Stimulated activated CD4-positive, alpha-beta T cell treated with anti-CD3 and anti-CD28 coated beads, Interleukin-2, amount 100 ng/mL, for 48 hours (primary cell): ENCODE data around the gene BHLHA9.
"Not testable (repeated sequence)": the region's sequence is repeated elsewhere in the genome, so short reads cannot be mapped to it uniquely, and the experiment has no call there.

Experiments
- DNase-seq, 2 donors: peaks; one replicate each; pipeline ENCODE4 v3.0.0-alpha.2; 2020

The BHLHA9 gene

DNA sequence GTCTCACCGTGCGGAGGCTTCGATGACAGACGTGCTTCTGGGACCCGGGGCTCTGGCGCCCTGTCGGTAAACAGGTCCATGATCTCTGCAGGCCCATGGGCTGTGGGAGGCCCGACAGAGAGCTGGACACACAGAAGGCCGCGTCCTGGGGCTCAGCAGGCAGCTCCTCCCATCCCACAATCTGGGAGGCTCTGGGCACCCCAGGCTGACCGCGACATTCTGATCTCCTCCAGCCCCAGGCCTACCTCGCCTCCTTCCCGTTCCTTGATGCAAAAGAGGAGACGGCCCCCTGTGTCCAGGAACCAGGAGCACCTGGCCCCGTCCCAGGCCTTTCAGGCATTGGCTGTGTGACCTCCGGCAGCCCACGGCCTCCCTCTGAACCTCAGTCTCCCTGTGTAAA lies 32.5 kb downstream of the BHLHA9 start:
- no peak for DNase-seq

DNA sequence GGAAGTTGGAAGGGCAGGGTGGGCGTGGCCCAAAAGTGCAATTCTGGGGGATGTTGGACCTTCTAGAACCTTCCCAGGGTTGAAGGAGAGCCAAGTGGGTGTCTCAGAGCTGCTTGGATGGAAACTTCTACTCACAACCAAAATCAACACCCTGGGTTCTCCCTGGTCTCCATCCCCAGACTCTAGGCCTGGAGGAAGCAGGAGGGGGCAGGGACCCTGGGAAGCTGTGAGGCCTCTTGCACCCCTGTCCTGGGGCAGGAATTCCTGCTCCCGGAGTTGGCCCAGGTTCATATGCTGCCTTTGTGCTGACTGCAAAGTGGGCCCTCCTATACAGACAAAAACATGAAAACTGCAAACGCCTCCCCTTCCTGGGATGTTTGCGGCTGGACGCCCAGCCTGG lies 34.3 kb downstream of the BHLHA9 start:
- DNase-seq = no peak

DNA sequence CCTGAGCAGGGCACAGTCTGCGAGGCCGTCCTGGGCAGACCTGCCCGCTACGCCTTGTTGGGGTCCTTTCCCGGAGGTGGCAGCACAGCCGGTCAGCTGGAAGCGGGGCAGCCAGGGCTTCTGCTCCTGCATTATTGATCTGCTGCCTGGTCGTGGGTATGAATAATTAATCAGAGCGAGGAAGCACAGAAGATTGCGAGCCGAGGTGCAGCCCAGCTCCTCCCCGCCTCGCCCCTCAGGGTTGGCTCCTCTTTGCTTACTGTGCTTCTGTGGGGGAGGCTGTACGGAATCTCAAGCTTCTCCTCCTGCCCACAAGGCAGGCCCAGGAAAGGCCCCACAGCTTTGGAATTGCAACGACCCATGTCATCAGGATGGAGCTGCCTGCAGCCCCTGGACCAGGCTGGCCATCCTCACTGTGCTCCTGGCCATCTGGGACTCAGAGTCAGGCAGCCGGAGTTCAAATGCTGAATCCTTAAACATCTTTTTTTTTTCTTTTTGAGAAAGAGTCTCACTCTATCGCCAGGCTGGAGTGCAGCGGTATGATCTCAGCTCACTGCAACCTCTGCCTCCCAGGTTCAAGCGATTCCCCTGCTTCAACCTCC lies 34.8 kb downstream of the BHLHA9 start:
- DNase-seq = no peak

DNA sequence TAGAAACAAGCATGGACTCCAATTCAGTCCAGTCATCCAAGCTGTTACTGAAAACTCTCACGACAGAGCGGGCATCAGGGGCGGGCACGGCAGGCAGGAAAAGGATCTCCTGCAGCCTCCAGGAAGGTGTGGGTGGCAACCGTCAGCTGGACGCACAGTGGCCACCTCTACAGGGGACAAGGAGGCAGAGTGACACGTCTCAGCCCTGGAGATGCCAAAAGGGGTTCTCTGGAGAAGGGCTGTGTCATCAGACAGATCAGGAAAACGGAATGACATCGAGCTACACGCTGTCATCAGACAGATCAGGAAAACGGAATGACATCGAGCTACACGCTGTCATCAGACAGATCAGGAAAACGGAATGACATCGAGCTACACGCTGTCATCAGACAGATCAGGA lies 37.6 kb downstream of the BHLHA9 start:
- not testable (repeated sequence) for DNase-seq

DNA sequence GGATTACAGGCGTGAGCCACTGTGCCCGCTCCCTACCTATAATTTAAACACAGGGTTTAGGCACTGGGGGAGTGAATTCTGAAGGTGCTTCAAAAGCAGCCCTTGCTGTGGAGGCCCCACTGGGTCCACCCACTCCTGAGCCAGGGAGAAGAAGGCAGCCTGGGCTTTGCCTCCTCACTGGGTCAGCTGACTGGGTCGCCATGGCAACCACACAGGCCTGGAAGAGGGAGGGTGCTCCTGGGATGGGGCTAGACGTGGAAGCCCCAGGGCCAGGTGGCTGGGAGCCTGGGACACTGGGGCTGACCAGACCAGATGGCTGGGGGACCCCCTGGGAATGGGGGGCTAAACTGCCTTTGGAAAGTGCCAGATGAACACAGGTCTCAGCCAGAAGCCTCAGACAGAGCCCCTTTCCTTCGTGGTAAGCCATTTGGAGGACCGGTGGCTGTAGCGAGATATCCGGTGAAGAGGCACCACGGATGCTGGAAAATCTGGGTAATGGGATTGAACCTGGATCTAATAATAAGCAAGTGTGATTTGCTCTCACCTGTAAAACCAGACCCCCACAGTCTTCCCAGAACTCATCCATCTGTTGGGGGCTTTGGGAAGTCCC lies 42.1 kb downstream of the BHLHA9 start:
- DNase-seq = no peak

DNA sequence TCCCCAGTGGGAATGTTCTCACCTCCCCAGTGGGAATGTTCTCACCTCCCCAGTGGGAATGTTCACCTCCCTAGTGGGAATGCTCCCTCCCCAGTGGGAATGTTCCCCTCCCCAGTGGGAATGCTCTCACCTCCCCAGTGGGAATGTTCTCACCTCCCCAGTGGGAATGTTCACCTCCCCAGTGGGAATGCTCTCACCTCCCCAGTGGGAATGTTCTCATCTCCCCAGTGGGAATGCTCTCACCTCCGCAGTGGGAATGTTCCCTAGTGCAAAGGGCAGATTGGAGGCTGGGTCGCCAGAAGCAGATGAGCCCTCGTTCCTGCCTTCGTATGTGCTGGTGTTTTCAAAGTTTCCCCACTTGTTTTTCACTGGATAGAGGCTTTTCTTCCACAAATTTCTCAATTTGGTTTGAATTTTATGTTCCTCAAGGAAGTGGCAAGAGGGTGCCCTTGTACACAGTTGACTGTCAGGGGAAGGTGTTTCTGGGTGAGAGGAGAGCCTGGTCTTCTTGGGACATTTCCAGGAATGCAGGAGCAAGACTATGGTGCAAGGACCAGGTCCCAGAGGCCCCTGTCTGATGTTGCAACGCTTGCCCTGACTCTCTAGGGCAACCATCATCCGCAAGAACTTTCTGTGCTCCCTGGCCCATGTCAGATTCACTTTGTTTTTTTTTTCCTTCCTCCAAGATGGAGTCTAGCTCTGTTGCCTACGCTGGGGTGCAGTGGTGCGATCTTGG lies 43.2 kb downstream of the BHLHA9 start:
- no peak for DNase-seq

DNA sequence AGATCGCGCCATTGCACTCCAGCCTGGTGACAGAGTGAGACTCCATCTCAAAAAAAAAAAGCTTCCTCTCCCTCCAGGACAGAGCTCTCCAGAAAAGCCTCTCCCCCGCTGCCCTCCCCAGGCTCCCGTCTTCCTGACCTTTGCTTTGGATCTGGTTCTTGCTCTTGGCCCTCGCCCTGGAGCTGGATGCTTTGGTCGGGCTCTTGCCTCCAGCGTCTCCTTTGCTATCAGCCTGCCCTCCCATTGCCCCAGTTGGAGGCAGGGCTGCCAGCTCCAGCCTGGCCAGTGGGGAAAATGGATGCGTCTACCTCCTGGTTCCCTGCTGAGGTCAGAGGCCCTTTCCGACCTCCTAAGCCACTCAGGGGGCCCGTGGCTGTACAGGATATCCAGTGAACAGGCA lies 45.2 kb downstream of the BHLHA9 start:
- no peak for DNase-seq

DNA sequence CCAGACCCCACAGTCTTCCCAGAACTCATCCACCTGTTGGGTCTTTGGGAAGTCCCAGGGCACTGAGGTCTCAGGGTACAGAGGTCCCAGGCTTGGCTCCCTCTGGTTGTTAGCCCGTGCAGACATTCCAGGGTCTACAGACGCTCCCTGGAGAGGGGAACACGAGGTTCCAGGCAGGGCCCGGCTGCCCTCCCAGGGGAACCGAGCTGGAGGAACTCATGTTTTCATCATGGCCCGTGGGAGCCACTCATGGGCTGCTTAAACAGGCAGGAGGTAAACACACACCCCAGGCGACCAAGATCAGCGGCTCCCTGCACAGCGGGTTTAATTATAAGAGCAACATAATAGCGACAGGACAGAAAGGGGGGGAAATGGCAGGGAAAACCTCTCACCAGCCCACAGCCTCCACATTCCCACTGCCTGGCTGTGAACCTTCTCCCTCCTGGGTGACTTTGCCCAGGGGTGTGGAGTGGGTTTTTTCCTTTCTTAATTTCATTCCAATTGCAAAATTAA lies 45.7 kb downstream of the BHLHA9 start:
- DNase-seq = no peak
